GDM1 (cell line): ENCODE measurements around the gene CELF2.
"Not testable (repeated sequence)": the region's sequence is repeated elsewhere in the genome, so short reads cannot be mapped to it uniquely, and the experiment has no call there.

ENCODE experiments used
- DNase-seq: peaks from one replicate; lab custom pipeline; 2025; lab: John Stamatoyannopoulos, UW

Gene CELF2

DNA sequence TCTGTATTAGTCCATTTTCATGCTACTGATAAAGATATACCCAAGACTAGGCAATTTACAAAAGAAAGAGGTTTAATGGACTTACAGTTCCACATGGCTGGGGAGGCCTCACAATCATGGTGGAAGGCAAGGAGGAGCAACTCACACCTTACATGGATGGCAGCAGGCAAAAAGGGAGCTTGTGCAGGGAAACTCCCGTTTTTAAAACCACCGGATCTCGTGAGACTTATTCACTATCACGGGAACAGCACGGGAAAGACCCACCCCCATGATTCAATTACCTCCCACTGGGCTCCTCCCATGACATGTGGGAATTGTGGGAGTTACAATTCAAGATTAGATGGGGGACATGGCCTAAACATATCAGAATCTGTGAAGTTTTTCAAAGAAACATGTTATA lies 329.9 kb downstream of the CELF2 start:
- not testable (repeated sequence) for DNase-seq

DNA sequence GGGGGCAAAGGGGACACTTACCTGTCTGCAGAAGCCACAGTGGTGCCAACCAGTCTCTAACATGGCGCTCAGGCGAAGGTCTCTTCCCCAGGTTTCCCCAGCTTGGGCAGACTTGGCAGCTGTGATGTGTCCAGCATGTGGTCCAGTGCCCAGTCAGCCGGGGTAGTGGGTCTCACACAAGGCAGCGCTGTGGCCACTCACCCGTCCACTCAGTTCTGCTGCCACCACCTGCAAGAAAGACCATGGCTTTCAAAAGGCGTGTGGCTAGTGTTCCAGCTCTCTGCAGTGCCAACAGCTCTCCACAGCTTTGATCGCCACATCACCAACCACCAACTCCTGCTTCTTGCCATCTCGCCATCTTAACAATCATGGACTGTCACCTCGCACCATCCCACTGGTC lies 334.1 kb downstream of the CELF2 start:
- DNase-seq = no peak

DNA sequence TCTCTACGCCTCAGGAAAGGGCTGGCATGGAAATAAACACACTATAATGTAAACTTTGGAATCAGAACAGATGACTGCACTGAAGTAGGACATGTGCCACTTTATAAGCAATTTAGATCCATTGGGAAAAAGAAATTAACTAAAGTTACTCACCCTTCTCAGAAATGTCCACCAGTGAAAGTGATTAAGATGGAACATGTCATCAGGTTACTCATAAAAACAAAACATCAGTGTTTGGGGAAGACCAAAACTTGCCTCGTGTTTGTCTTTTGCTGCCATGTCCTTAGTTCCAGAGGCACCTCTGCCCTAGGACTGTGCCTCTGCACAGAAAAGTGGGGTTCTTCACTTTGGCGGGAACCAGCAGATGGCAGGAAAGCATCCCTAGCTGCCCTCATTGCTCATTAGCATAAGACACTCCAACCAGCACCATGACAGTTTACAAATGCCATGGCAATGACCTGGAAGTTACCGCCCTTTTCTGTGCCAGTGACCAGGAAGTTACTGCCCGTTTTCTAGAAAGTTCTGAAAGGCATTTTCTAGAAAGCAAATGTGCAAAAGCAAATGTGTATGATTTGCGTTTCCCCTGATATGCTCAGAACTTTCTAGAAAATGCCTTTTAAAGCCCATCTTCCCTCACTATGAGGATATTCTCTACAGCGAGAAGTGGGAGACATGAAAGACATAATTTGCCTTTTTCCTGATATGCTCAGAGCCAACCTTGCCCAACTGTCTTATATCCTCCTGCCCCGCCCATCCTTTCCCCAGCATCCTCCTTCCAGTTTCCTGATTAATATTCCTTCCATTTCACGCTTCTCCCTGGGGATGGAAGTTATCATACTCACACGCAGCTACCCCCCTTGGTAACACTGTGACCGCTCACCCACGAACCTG lies 335.6 kb downstream of the CELF2 start:
- DNase-seq = no peak

DNA sequence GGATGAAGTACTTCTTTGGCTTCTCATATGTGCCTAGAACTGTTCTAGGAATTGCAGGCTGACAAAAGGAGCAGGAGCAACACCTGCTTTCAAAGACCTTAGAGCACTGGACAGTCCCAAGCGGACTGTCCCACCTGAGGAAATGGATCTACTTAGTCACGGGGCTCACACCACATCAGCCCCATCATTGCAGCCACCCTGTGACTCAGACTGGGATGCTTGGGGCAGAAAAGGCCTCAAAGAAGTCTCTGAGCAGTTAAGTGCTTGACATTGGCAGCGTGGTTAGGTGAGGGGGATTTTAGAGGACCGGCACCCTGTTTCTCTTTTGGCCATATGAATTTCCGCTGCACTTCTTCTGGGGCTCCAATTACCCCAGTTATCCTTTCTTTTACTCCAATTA lies 337.2 kb downstream of the CELF2 start:
- DNase-seq = no peak

DNA sequence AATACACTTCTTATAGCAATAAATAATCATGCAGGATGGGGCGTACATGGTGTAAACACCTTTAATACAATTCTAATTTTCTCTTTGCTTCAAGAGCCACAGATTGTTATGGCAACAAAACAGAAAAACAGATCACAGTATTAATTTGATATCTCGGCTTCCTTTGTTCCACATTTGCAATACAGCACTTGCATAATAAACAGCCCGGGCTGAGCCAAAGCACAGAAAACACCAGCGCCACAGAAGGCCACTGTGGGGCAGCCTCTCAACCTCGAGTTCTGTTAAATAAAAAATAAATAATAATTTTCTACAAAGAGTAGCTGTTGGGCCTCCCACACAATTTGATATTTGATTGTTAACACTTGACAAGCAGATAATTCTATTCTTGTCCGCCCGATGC lies 337.9 kb downstream of the CELF2 start:
- DNase-seq = no peak

DNA sequence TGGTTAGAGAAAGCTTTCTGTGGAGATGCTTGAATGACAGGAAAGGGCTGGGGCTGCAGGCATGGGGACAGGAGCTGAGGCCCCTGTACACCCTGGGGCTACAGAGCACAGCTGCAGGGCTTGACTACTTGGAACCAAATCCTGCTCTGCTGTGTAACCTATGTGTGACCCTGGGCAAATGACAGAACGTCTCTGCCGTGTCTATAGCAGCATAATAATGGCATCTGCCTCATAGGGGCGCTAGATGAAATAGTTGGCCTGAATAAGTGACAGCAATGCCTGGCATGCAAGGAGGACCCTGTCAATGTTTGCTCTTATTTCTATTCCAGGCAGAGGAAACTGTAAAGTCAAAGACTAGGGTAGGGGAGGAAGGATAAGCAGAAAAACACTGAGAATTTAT lies 339.8 kb downstream of the CELF2 start:
- DNase-seq = no peak

DNA sequence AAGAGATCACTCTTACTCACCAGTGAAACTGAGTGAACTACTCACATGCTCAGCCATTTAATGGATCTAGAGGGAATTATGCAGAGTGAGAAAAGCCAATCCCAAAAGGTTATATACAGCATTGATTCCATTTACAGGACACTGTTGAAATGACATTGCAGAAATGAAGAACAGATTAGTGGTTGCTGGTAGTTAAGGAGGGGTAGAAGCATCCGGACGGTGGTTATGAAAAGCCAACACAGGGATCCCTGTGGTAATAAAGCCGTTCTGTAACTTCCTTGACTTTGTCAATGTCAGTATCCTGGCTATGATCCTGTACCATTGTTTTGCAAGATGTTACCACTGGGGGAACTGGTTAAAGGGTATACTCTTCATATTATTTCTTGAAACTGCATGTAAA lies 340.3 kb downstream of the CELF2 start:
- peak; percentile 66 for DNase-seq

DNA sequence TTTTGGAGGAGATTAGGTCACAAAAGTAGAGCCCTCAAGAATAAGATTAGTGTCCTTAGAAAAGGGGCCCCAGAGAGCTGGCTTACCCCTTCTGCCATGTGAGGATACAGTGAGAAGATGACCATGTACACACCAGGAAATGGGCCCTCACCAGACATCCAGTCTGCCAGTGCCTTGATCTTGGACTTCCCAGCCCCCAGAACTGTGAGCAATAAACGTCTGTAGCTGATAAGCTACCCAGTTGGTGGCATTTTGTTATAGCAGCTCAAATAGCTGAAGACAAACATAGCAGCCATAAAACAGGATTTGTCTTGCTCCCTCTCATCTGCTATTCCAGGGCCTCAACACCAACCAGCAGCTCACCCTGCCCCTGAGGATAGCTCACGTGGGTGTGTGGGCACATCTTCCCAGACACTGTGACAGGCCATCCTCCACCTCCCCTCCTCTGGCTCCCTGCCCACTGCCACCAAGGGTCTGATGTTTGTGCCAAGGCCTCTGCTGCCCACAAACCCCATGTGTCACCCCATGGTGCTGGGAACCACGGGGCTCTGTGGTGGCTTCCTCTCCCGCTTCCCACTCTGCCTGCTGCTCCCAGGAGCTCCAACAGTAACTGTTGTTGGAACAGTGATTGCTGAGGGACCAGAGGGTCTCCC lies 341.4 kb downstream of the CELF2 start:
- no peak for DNase-seq

DNA sequence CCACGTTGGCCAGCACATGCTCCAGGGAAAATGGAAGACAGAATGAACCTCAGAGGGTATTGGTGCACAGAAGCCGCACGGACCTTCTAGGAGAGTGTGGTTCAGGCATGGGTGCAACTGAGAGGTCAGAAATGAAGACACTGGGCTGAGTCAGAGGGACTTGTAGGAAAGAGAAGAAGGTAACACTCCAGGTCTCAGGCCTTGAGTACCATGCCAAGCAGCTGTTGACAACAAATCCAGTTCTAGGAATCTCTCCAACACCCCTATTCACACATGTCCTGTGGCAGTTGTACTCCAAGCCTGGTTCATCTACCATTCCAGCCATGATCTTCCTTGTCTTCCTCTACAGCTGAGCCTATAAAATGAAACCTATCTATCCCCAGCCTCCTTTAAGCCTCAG lies 342.2 kb downstream of the CELF2 start:
- no peak for DNase-seq

DNA sequence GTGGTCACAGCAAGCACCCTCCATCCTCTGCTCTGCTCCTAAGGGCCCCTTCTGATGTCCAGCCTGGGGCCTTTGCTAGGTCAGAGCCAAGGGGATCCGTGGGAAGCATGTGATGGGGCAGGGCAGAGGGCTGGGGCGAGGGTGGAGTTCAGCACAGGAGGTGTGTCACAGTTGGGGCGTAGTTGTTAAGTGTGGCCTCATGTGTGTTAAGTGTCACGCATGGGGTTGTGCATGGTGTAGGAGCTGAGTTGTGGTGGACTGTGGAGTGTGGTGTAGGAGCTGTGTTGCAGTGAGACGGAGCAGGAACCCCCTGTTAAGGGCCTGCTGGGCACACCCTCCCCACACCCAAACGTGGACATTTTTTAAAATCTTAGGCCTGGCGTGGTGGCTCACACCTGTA lies 345.8 kb downstream of the CELF2 start:
- no peak for DNase-seq

DNA sequence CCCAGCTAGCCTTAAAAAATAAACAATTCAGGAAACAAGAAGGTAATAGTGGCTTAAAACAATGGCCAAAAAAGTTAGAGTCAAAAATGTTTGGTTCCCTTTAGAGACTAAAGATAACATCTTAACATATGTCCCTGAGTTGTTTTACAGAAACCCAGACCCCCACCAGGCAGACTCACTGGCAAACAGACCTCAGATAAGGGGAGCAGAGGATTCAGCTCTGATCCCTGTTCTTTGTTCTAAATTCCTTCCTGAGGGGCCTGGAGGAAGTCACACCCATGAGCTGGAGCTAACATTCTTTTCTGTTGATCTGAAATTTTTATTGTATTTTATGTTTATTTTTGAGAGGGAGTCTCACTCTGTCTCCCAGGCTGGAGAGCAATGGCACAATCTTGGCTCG lies 346.6 kb downstream of the CELF2 start:
- DNase-seq = no peak

DNA sequence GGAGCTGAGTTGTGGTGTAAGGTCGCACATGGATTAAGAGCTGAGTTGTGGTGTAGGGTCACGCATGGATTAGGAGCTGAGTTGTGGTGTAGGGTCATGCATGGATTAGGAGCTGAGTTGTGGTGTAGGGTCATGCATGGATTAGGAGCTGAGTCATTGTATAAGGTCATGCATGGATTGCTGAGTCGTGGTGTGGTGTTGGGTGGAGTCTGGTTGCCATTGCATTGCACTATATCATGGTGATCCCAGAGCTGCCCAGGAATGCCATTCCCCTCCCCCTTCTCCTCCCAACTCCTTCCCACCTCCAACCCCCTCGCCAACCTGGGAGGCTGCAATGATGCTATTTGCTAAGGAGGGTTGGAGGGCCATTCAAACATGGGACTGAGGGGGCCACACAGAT lies 349.2 kb downstream of the CELF2 start:
- not testable (repeated sequence) for DNase-seq

DNA sequence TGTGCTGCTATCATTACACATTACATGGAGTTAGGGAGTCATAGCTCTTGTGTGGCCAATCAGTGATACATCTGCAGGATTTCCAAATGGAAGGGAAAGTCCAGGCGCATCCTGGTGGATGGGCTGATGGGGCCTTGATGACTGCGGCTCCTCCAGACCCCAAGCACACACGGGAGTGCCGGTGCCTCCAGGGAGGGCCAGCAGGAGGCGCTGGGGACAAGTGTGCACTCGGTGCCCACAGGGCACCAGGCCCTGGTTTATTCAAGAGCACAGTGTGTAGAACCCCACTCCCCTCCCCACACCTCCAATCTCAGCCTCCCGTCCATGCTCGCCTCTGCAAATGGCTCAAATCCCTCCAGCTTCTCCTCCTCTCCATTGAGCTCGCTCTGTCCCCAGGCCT lies 349.8 kb downstream of the CELF2 start:
- no peak for DNase-seq

DNA sequence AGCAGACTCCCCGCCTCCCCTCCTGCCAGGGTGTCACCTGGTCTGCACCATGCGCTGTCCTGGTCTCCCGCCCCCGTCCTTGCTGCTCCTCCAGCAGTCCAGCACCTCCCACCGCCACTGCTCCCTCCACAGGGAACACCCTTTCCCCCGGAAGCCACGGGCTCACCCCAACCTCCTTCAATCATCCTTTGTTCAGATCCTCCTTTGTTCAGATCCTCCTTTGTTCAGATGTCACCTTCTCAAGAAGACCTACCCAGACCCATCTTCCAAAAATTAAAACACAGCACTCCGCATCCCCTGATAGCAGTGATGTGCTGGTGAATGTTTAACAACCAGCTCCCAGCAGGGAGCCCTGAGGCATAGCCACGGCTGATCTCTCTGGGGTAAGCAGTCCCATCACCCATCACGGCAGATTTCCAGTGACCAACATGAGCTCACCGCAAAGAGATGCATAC lies 356.1 kb downstream of the CELF2 start:
- DNase-seq = no peak

DNA sequence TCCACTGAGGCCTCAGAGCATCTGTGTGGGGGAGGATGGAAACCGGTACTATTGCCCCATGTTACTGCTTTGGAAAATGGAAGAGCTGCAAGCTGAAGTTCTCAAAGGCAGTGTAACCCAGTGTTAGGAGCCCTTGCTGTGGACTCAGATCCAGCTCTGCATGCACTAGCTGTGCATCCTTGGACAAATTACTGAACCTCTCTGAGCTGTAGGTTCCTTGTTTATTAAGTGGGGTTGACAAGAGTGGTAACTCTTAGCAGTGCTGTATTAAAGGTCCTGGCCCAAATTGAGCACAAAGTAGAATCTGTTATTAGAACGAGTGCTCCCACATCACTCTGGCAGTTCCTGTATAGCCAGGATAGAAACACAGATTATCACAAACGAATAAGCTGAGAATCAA lies 359.6 kb downstream of the CELF2 start:
- no peak for DNase-seq

DNA sequence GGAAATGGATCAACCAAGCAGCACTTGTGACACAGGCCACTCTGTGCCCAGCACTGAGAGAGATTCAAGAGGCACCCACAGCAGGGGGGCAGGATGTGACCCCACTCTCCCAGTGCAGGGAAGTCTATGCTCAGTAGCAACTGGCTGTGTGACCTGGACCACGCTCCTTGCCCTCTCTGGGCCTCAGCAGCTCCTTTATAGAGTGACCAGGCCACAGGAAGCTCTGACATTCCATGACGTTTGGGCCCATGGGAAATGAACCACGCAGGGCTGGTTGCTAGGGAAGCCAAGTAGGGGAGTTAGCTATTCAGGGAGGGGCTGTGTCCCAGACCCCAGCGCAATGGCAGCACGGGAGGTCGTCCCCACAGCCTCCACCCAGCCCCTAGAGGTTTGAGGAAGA lies 361.2 kb downstream of the CELF2 start:
- no peak for DNase-seq

DNA sequence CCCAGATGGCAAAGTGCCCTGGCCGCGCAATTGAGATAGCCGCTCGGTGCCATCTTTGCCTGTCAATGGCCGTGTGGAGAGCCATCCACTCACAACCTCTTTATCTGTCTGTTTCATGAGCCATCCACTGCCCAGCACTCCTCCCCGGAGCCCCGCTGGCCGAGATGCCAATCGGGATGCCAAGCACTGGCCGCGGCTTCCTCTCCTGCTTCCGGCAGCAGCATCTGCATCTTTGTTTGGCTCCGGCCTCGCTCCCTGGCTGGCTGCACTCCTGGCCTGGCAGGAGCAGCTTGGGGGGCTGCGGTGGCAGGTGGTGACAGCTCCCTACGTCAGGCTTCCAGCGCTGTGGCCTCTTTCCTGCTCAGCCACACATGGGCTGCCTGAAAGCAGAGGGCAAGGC lies 362.1 kb downstream of the CELF2 start:
- DNase-seq = no peak

DNA sequence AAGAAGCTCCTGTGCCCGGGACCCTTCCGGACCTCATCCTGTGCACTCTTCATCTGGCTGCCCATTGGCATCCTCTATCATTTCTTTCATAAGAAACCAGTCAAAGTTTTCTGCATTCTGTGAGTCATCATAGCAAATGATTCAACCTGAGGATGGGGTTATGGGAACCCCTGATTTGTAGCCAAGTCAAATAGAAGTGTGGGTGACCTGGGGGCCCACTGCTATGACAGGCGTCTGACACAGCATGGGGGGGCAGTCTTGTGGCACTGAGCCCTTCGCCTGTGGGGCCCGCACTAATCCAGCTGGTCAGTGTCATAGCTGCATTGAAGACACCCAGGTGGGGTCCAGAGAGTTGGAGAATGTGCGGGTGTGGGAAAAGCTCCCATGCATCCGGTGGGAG lies 363.4 kb downstream of the CELF2 start:
- no peak for DNase-seq

DNA sequence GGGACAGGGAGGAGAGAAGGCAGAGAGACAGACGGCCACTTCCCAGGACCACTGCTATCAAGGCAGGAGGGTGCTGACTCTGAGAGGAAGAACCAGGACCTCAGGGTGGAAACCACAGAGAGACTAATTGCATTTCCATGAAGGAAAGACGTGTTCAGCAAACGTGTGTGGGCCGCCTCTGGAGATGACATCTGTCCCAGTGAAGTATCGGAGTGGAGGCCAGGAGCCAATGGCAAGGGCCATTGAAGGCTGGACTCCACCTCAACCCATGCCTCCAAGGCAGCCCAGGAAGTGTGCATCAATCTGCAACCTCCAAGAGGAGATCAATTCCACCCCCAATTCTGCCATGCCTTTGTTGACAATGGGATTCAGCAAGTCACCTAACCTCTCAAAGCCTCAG lies 363.8 kb downstream of the CELF2 start:
- DNase-seq = no peak

DNA sequence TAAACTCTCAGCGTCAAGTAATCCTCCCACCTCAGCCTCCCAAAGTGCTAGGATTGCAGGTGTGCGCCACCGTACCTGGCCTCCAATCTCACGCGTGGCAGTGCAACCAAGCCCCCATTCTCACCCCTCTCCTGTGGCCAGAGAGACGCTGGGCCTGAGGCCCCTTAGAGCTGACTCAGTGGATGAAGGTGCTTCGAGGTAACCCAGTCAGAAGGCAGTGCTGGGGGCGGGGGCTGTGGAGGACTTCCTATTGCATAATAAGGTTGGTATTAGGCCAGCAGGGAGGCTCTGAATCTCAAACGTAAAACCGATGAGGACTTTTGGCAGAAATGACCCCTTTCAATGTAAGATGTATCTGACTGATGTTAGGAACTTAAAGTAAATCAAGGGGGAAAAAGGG lies 364.5 kb downstream of the CELF2 start:
- DNase-seq = no peak

DNA sequence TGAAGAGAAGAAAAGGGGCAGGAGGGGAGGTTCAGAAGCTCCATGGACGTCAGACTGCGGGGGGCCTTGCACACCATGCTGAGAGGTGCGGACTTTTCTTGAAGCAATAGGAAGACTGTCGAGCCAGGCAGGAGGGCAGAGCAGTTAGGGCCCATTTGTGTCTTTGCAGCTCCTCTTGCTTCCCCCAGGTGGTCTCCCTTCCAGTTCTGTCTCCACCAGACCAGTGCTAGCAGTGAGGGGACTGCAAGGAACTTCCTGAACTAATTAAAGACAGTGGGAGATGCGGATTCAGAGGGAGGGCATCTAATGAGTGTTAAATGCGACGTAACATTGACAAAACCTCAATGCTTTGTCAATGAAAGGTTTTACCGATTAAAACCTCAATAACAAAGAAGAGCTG lies 368.4 kb downstream of the CELF2 start:
- DNase-seq = no peak
